Ishikawa (cell line): ENCODE data around the gene FLOT1.

Source experiments
- CEBPB ChIP-seq: IDR thresholded peaks from 2 replicates; pipeline ENCODE4 v1.6.1; 2012
- MAX ChIP-seq: IDR thresholded peaks from 2 replicates; pipeline ENCODE4 v1.6.1; 2012
- RAD21 ChIP-seq: IDR thresholded peaks from 2 replicates; pipeline ENCODE4 v1.6.1; 2012; ENCODE audit warnings: low read depth
- REST ChIP-seq: IDR thresholded peaks from 2 replicates; pipeline ENCODE4 v1.6.1; 2012; ENCODE audit warnings: low read depth, mild to moderate bottlenecking
- YY1 ChIP-seq: IDR thresholded peaks from 2 replicates; pipeline ENCODE4 v1.6.1; 2012; ENCODE audit warnings: low read depth
- ZBTB7A ChIP-seq: IDR thresholded peaks from 2 replicates; pipeline ENCODE4 v1.6.1; 2012; ENCODE audit warnings: low read depth

GRCh38 chr6:30683980-30684338 is 58.5 kb downstream of the FLOT1 start:
- TF ChIP-seq REST (no peak), CEBPB (no peak), MAX (no peak), YY1 (no peak), ZBTB7A (no peak), RAD21 (no peak)
